Bronchial epithelial cell (primary cell): ENCODE data around the gene VSIG4. TPM values are rescaled to one million over a fixed set of nuclear protein-coding genes. Genes with fewer than 3 reads are reported as not detected.

Experiments
- DNase-seq: peaks from one replicate; pipeline ENCODE4 v3.0.0-alpha.2; 2010; ENCODE audit warnings: low read depth
- FAIRE-seq: peaks from 2 replicates; lab custom pipeline; 2011; peaks lifted over from hg19 to GRCh38; lab: Jason Lieb, UNC
- H3K27me3 ChIP-seq: 2 replicates; pipeline ENCODE4 v1.5.1; 2011; ENCODE audit warnings: low read length; ENCODE audit not compliant: control insufficient read depth, insufficient read depth
- H3K36me3 ChIP-seq: 2 replicates; pipeline ENCODE4 v1.5.1; 2011; ENCODE audit warnings: low read length; ENCODE audit not compliant: control insufficient read depth, insufficient read depth
- H3K4me3 ChIP-seq: 2 replicates; pipeline ENCODE4 v1.5.1; 2011; ENCODE audit warnings: mild to moderate bottlenecking, low read depth, low read length, control low read depth
- total RNA-seq: library from RNA; depleted of rRNA; stranded (reverse); fragments of >200 nt; gene quantifications from 2 replicates; pipeline ENCODE4 v1.2.1, GENCODE V29; 2014
- TF ChIP-seq, protein P1 (sequence below): IDR thresholded peaks from 2 replicates; pipeline ENCODE4 v1.5.1; 2011; ENCODE audit warnings: mild to moderate bottlenecking, moderate library complexity, low read length, control low read depth, inconsistent platforms; ENCODE audit not compliant: insufficient read depth, severe bottlenecking

The VSIG4 gene
- total RNA-seq, 1 donor from 2014 or later, result not detected

GRCh38 chrX:66019310-66019652 lies 20.6 kb downstream of the VSIG4 start:
- DNase-seq (no peak), FAIRE-seq (no peak)
- TF ChIP-seq, protein P1, sequence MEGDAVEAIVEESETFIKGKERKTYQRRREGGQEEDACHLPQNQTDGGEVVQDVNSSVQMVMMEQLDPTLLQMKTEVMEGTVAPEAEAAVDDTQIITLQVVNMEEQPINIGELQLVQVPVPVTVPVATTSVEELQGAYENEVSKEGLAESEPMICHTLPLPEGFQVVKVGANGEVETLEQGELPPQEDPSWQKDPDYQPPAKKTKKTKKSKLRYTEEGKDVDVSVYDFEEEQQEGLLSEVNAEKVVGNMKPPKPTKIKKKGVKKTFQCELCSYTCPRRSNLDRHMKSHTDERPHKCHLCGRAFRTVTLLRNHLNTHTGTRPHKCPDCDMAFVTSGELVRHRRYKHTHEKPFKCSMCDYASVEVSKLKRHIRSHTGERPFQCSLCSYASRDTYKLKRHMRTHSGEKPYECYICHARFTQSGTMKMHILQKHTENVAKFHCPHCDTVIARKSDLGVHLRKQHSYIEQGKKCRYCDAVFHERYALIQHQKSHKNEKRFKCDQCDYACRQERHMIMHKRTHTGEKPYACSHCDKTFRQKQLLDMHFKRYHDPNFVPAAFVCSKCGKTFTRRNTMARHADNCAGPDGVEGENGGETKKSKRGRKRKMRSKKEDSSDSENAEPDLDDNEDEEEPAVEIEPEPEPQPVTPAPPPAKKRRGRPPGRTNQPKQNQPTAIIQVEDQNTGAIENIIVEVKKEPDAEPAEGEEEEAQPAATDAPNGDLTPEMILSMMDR, result no peak
- Histone ChIP-seq H3K4me3 (no peak overlapping the region), H3K36me3 (no peaks in the 10 kb centered on the region), H3K27me3 (no peaks in the 10 kb centered on the region)

DNA sequence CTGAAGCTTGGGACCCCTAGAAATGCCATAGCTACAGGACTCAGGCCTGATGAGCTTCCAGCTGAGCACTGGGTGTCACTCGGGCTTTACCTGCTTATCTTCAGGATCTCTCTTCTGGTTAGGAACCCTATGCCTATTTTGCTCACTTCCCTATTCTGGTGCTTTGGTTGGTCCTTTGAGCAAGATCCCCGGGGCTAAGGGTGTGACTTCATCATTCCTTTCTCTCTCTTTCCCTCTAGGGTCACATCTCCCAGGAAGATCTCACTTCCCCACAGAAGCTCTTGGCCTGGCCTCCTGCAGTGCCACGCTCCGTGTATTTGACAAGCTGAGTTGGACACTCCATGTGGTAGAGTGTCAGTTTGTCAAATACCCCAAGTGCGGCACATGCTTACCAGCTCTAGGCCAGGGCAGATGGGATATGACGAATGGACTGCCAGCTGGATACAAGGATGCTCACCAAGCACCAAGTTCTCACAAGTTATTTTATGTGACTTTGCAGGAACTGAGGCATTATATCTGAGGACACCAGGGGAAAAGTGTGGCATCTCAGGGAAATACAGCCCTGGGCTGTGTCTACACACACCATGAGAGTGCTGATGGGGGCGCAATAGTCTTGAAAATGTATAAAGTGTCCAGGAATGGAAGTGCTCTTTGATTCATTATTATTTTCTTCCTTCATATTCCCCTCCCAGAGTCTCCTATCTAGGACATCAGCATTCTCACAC lies 21.1 kb downstream of the VSIG4 start:
- DNase-seq (no peak), FAIRE-seq (no peak)
- Histone ChIP-seq H3K27me3 (no peaks in the 10 kb centered on the region), H3K36me3 (no peaks in the 10 kb centered on the region), H3K4me3 (no peak overlapping the region)
- TF ChIP-seq, protein P1, result no peak

- TF ChIP-seq, protein P1, result no peak
- H3K4me3 ChIP-seq, result no peak overlapping the region
- no peaks in the 10 kb centered on the region for H3K27me3 ChIP-seq
- H3K36me3 ChIP-seq, result no peaks in the 10 kb centered on the region
- FAIRE-seq, result no peak
- DNase-seq, result no peak
Observed at GRCh38 chrX:66017659-66018170, 22.2 kb downstream of the VSIG4 start.

DNA sequence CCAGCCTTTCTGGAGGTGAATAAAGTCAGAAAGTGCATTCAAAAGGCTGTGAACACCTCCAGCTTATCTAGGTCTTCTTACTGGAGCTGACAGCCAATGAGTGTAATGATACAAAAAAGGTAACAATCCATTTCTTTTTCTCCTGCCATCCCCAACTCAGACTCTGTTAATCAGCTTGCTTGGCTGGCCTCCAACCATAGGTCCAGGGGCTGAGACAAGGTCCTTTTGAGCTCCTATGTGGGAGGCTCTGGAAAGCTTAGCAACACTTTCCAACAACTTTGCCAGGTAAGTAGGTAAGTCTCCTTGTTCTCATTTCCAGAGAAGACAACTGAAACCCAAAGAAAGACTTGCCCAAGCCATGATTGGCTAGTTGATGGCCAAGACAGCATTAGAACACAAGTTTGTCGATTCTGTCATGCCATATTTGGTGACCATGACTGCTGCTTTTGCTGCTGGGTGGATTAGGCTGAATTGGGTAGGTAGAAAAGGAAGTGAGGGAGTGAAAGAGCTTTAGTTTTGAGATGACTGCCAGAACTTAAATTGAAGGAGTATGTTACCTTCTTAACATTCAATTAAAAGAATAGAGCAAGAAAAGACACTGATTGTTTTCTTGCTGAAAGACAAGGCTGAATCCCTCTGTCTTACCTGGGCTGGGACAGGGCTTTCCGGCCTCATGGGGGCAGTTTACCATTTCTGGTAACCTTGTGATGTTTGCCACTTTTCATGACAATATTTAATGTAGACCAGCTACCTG lies 22.8 kb downstream of the VSIG4 start:
- Histone ChIP-seq H3K27me3 (no peaks in the 10 kb centered on the region), H3K36me3 (no peaks in the 10 kb centered on the region), H3K4me3 (no peak overlapping the region)
- TF ChIP-seq, protein P1, result no peak
- FAIRE-seq (no peak), DNase-seq (no peak)

DNA sequence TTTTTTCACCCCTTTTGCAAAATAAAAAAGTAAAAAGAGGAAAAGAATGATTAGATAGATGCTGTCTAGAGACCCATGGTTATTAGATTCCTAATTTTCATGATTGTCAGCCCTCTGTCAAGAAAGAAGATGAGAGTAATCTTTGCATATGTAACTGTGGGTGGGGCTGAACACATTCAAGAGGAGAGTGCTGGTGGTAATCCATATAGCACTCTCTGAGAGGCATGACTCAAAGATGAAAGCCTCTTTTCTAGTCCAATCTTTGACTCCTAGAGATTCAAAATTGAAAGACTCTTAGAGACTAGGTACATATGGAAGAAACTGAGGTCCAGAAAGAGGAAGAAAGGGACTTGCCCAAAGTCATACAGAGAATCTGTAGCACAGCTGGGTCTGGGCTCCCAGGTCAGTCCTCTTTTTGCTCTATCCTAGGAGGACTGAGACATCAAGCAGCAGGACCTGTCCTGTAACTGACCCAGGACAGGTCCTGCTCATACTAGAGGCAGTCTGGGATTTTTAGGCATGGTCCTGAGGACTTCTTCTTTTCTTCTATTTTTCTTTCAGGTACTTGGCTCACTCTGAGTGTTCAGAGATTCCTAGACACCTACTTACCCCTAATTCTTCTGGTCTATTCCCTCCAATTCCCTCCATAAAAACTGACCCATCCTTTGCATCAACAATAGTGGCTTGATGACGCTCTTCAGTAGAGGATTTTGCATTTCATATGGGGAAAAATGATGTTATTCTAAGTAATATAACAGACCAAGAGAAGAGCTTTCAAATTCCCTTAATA lies 23.8 kb downstream of the VSIG4 start:
- Histone ChIP-seq H3K36me3 (no peaks in the 10 kb centered on the region), H3K27me3 (no peaks in the 10 kb centered on the region), H3K4me3 (no peak overlapping the region)
- FAIRE-seq (no peak), DNase-seq (no peak)
- TF ChIP-seq, protein P1, result no peak
